Body of pancreas (tissue), 4 donors: ENCODE results near the gene AHCTF1. TPM values are rescaled to one million over a fixed set of nuclear protein-coding genes. Genes with fewer than 3 reads are reported as not detected.

ENCODE experiments used
- ATAC-seq: fragments of 150-250 bp; one replicate; pipeline ENCODE4 v1.9.1; 2016
- DNase-seq, 4 donors: peaks; one replicate each; pipeline ENCODE4 v3.0.0-alpha.2; 2019
- H3K27ac ChIP-seq, 4 donors: fragments of 200-600 bp; sonication (generic); 1 replicate in 3 of 4; 2 replicates in 1 of 4; pipeline versions ENCODE4 v1.5.1 to v1.6.1; 2016 to 2019; ENCODE audit warnings: mild to moderate bottlenecking in 1 of 4, mixed read lengths in 1 of 4, moderate library complexity in 1 of 4
- H3K27me3 ChIP-seq, 2 donors: fragments of 200-600 bp; sonication (generic); one replicate each; pipeline ENCODE4 v1.6.0; 2016; ENCODE audit warnings: mild to moderate bottlenecking in 1 of 2
- H3K36me3 ChIP-seq, 2 donors: fragments of 200-600 bp; sonication (generic); replicated peaks in 1 of 2; 2 replicates each; pipeline ENCODE4 v1.5.1; 2016; ENCODE audit warnings: low read depth in 2 of 2; ENCODE audit not compliant: insufficient read depth in 1 of 2
- H3K4me1 ChIP-seq: fragments of 200-600 bp; sonication (generic); one replicate; pipeline ENCODE4 v1.6.0; 2016
- H3K4me3 ChIP-seq, 2 donors: fragments of 200-600 bp; sonication (generic); 1 replicate in 1 of 2; 2 replicates in 1 of 2; pipeline ENCODE4 v1.5.1; 2016 to 2019
- H3K9me3 ChIP-seq, 3 donors: fragments of 200-600 bp; sonication (generic); 1 replicate in 2 of 3; 2 replicates in 1 of 3; pipeline ENCODE4 v1.5.1; 2016
- POLR2A ChIP-seq, 3 donors: fragments of 450-650 bp; IDR thresholded peaks; one replicate each; pipeline ENCODE4 v1.6.1; 2016; ENCODE audit warnings: antibody characterized with exemption in 3 of 3, mild to moderate bottlenecking in 2 of 3
- WGBS, 2 donors: methylation state at CpG; one replicate each; pipeline ENCODE4 v1.1.5; 2017; 5-methylcytosine and 5-hydroxymethylcytosine counted together
- intact Hi-C: fragments of 100-400 bp; cut with DNase I; formaldehyde crosslinking; loops from one replicate; pipeline ENCODE4 v1.15.1; 2023
- total RNA-seq, 2 donors: library from RNA; depleted of rRNA; stranded (reverse); fragments of >200 nt; gene quantifications; one replicate each; pipeline ENCODE4 v1.1.0, GENCODE V29; 2016
- TF ChIP-seq, protein P1 (sequence below), 7 experiments: fragments of 450-650 bp in 4 of 7; fragments of 200-600 bp in 3 of 7; sonication (generic) in 3 of 7; IDR thresholded peaks; one replicate each; pipeline ENCODE4 v1.5.1; 2016 to 2019; ENCODE audit warnings: antibody characterized with exemption in 7 of 7

The AHCTF1 gene, protein sequence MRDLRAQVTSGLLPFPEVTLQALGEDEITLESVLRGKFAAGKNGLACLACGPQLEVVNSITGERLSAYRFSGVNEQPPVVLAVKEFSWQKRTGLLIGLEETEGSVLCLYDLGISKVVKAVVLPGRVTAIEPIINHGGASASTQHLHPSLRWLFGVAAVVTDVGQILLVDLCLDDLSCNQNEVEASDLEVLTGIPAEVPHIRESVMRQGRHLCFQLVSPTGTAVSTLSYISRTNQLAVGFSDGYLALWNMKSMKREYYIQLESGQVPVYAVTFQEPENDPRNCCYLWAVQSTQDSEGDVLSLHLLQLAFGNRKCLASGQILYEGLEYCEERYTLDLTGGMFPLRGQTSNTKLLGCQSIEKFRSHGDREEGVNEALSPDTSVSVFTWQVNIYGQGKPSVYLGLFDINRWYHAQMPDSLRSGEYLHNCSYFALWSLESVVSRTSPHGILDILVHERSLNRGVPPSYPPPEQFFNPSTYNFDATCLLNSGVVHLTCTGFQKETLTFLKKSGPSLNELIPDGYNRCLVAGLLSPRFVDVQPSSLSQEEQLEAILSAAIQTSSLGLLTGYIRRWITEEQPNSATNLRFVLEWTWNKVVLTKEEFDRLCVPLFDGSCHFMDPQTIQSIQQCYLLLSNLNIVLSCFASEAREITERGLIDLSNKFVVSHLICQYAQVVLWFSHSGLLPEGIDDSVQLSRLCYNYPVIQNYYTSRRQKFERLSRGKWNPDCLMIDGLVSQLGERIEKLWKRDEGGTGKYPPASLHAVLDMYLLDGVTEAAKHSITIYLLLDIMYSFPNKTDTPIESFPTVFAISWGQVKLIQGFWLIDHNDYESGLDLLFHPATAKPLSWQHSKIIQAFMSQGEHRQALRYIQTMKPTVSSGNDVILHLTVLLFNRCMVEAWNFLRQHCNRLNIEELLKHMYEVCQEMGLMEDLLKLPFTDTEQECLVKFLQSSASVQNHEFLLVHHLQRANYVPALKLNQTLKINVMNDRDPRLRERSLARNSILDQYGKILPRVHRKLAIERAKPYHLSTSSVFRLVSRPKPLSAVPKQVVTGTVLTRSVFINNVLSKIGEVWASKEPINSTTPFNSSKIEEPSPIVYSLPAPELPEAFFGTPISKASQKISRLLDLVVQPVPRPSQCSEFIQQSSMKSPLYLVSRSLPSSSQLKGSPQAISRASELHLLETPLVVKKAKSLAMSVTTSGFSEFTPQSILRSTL (N-terminal part only)
- total RNA-seq = 10 to 100 TPM; 17.5 to 18.7 TPM

DNA sequence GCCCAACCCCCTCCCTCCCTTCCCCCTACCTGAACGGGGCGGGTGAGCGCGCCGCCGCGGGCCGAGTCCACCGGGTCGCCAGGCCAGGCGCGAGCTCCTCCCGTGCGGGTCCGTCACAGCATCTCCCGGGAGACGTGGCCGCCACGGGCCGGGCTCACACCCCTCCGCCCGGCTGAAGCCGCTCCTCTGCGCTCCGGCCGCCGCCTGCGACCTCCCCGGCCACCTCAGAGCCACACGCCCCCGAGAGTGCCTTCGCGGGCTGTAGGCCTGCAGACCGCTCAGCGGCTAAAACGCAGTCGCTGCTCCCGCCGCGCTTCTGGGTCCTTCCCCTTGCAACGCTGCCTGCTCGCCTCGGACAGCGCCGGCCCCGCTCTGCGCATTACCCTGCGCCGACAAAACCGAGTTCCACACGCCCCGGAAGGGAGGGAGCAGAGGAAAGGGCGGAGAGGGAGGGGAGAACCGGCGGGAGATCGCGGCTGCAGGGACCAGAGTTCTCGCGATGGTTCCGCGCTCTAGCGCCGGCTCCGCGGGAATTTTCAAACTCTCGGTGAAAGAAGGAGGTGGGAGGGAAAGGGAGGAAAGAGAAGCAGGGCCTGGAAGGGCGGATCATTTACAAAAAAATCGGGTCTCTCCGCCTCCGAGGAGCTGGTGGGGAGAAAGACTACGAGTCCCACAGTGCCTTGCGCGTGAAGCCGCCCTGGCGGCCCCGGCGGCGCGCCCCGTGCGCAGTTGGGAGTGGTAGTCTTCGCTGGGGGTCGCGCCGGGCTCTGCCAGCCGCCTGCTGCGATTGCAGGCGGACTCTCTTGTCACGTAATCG, at the start of gene AHCTF1:
AHCTF1 (minus strand) TSS at position 400 of the 817 bp plus-strand sequence. CDS start 13,578 bp downstream, outside the sequence.
- WGBS, 2 donors = 0 to 1% methylated on average over 36 to 84 of the region's 90 CpGs
- no peaks in the 10 kb centered on the region for H3K36me3 ChIP-seq
- DNase-seq (peak; percentile 95 to 97 (median 96)), ATAC-seq (peak; percentile 96)
- intact Hi-C loops = no loop called here
- H3K4me3 ChIP-seq = peak within 1 kb of the TSS; percentile 65 to 99
- TF ChIP-seq, protein P1, sequence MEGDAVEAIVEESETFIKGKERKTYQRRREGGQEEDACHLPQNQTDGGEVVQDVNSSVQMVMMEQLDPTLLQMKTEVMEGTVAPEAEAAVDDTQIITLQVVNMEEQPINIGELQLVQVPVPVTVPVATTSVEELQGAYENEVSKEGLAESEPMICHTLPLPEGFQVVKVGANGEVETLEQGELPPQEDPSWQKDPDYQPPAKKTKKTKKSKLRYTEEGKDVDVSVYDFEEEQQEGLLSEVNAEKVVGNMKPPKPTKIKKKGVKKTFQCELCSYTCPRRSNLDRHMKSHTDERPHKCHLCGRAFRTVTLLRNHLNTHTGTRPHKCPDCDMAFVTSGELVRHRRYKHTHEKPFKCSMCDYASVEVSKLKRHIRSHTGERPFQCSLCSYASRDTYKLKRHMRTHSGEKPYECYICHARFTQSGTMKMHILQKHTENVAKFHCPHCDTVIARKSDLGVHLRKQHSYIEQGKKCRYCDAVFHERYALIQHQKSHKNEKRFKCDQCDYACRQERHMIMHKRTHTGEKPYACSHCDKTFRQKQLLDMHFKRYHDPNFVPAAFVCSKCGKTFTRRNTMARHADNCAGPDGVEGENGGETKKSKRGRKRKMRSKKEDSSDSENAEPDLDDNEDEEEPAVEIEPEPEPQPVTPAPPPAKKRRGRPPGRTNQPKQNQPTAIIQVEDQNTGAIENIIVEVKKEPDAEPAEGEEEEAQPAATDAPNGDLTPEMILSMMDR (IDR thresholded peaks at IDR 0.05) = peak in 4 of 7 experiments; percentile 4 to 20 (median 8)
- peak; percentile 94 to 98 (median 98) for TF ChIP-seq POLR2A (IDR thresholded peaks at IDR 0.05)
- peaks cover 29% of the 10 kb centered on the region for H3K4me1 ChIP-seq
- no peaks in the 10 kb centered on the region for H3K9me3 ChIP-seq
- H3K27me3 ChIP-seq = no peaks in the 10 kb centered on the region
- H3K27ac ChIP-seq = peak within 1 kb of the TSS; percentile 92 to 96 (median 94)

DNA sequence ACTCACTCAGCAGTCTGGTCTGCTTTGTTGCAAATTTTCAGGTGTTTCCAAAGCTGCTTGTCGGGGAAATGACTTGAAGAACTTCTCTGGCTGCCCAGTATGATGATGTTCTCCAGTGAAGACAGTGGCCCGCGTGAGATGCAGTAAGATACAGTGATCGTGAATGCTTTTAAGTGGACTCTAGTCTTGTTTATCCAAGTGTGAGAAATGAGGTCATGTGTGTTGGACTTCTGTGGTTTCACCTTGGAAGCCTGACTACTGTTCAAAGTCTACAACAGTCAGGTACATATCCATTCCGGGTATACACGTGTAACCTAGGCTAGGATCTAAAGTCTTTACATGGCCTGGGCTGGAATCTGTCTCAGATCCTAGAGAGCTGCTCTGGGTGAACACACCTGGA, 47.0 kb upstream of the AHCTF1 start:
- peaks cover 0 to 18% (median 0%) of the 10 kb centered on the region in 3 donors for H3K9me3 ChIP-seq
- 91 to 97% methylated on average over 6 of the region's 6 CpGs for WGBS, 2 donors
- no peaks in the 10 kb centered on the region for H3K36me3 ChIP-seq
- intact Hi-C loops = no loop called here
- TF ChIP-seq, protein P1 (IDR thresholded peaks at IDR 0.05) = no peak
- TF ChIP-seq POLR2A (IDR thresholded peaks at IDR 0.05) = no peak
- H3K27me3 ChIP-seq = no peaks in the 10 kb centered on the region
- DNase-seq (no peak), ATAC-seq (no peak)
- H3K4me1 ChIP-seq = no peaks in the 10 kb centered on the region
- no peak overlapping the region for H3K4me3 ChIP-seq
- H3K27ac ChIP-seq = no peak overlapping the region

DNA sequence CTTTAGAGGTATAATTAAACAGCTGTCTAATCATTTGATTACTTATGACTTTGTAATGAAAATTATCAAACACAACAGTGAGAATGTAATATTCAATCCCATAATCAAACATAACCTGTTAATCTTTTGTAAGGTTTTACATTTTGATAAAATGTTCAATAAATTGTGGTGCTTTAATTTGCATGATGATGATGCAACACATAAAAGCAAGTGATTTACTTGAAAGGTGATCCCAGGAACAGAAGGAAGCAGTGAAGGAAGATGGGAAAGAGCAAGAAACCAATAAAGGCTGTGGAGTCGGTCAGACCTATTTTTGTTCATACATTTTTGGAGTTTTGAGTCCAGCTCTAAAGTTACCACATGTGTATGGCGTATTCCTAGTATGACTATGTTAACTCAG, 46.5 kb upstream of the AHCTF1 start:
- no peak for DNase-seq
- H3K36me3 ChIP-seq = no peaks in the 10 kb centered on the region
- H3K4me3 ChIP-seq = no peak overlapping the region
- ATAC-seq = no peak
- no peaks in the 10 kb centered on the region for H3K4me1 ChIP-seq
- H3K27me3 ChIP-seq = no peaks in the 10 kb centered on the region
- H3K9me3 ChIP-seq = peaks cover 0 to 17% (median 0%) of the 10 kb centered on the region in 3 donors
- no peak overlapping the region for H3K27ac ChIP-seq
- TF ChIP-seq, protein P1 (IDR thresholded peaks at IDR 0.05) = no peak
- no peak for TF ChIP-seq POLR2A (IDR thresholded peaks at IDR 0.05)
- intact Hi-C loops = no loop called here
- WGBS, 2 donors = 87 to 91% methylated on average over 2 of the region's 2 CpGs

DNA sequence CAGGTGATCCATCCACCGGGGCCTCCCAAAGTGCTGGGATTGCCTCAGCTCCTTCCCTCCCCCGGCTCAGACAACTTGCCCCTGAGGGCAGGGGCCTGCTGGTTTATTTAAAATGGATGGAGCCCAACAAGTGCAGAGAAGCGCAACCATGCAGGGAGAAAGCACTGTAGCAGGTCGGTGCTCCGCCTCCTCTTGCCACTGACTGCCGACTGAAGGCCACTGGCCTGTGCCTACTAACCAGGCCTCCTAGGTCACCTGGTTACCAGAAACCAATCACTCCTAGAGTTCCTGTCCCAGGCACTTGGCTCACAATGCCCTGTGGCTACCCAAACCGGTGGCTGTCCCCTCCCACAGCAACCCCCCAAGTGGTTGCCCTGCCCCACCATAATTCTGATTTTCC, 40.2 kb upstream of the AHCTF1 start:
- ATAC-seq (no peak), DNase-seq (no peak)
- no peak overlapping the region for H3K4me3 ChIP-seq
- no peaks in the 10 kb centered on the region for H3K36me3 ChIP-seq
- intact Hi-C loops = no loop called here
- H3K9me3 ChIP-seq = no peaks in the 10 kb centered on the region
- TF ChIP-seq, protein P1 (IDR thresholded peaks at IDR 0.05) = no peak
- no peak for TF ChIP-seq POLR2A (IDR thresholded peaks at IDR 0.05)
- H3K4me1 ChIP-seq = no peaks in the 10 kb centered on the region
- WGBS, 2 donors = 89 to 94% methylated on average over 5 to 7 of the region's 7 CpGs
- H3K27me3 ChIP-seq = no peaks in the 10 kb centered on the region
- H3K27ac ChIP-seq = no peak overlapping the region
